GM12891 (cell line): ENCODE results near the gene ATG10.
"Not testable (repeated sequence)": the region's sequence is repeated elsewhere in the genome, so short reads cannot be mapped to it uniquely, and the experiment has no call there.

ENCODE experiments used
- DNase-seq: peaks from one replicate; pipeline ENCODE4 v3.0.0; 2011; ENCODE audit warnings: low spot score; ENCODE audit not compliant: insufficient read length
- FAIRE-seq: peaks from 2 replicates; lab custom pipeline; 2011; peaks lifted over from hg19 to GRCh38; lab: Jason Lieb, UNC
- PAX5 ChIP-seq: IDR thresholded peaks from 2 replicates; pipeline ENCODE4 v1.6.1; 2011; ENCODE audit warnings: low read length, moderate library complexity, mild to moderate bottlenecking; ENCODE audit not compliant: insufficient read depth, severe bottlenecking
- POLR2A ChIP-seq: IDR thresholded peaks from 2 replicates; pipeline ENCODE4 v1.6.1; 2011; ENCODE audit warnings: low read depth, low read length, control low read depth
- POLR2AphosphoS5 ChIP-seq: IDR thresholded peaks from 2 replicates; pipeline ENCODE4 v1.6.1; 2011; ENCODE audit warnings: low read depth, low read length, control low read depth
- POU2F2 ChIP-seq: IDR thresholded peaks from 2 replicates; pipeline ENCODE4 v1.6.1; 2011; ENCODE audit warnings: low read depth, mild to moderate bottlenecking, control low read depth, low read length, moderate library complexity
- SPI1 ChIP-seq: IDR thresholded peaks from 2 replicates; pipeline ENCODE4 v1.6.1; 2011; ENCODE audit warnings: low read depth, low read length, control low read depth
- TAF1 ChIP-seq: IDR thresholded peaks from 2 replicates; pipeline ENCODE4 v1.6.1; 2011; ENCODE audit warnings: low read depth, low read length, control low read depth

The ATG10 gene

GRCh38 chr5:82095536-82095935 lies 123.7 kb downstream of the ATG10 start:
- no peak for DNase-seq
- TF ChIP-seq POLR2AphosphoS5 (no peak), POU2F2 (no peak), POLR2A (no peak), TAF1 (no peak), SPI1 (no peak), PAX5 (no peak)
- peak; percentile 72 for FAIRE-seq

GRCh38 chr5:82096249-82096648 lies 124.4 kb downstream of the ATG10 start:
- DNase-seq (no peak), FAIRE-seq (no peak)
- no peak for TF ChIP-seq POLR2AphosphoS5
- no peak for TF ChIP-seq POU2F2
- no peak for TF ChIP-seq POLR2A
- no peak for TF ChIP-seq SPI1
- no peak for TF ChIP-seq PAX5
- TF ChIP-seq TAF1: no peak

- DNase-seq (no peak), FAIRE-seq (no peak)
- TF ChIP-seq POU2F2 (no peak), TAF1 (no peak), SPI1 (no peak), PAX5 (no peak), POLR2A (no peak), POLR2AphosphoS5 (no peak)
Observed at GRCh38 chr5:82100303-82101077, 128.7 kb downstream of the ATG10 start.

GRCh38 chr5:82104872-82105271 lies 133.0 kb downstream of the ATG10 start:
- FAIRE-seq (no peak), DNase-seq (no peak)
- TF ChIP-seq SPI1 (no peak), POLR2AphosphoS5 (no peak), POU2F2 (no peak), POLR2A (no peak), PAX5 (no peak), TAF1 (no peak)

- DNase-seq: no peak
- no peak for FAIRE-seq
- TF ChIP-seq PAX5: no peak
- no peak for TF ChIP-seq POLR2AphosphoS5
- no peak for TF ChIP-seq POU2F2
- TF ChIP-seq TAF1: no peak
- TF ChIP-seq POLR2A: no peak
- no peak for TF ChIP-seq SPI1
Observed at GRCh38 chr5:82105457-82105856, 133.6 kb downstream of the ATG10 start.

- FAIRE-seq (peak; percentile 43), DNase-seq (no peak)
- no peak for TF ChIP-seq POLR2A
- no peak for TF ChIP-seq PAX5
- no peak for TF ChIP-seq SPI1
- TF ChIP-seq POLR2AphosphoS5: no peak
- TF ChIP-seq POU2F2: no peak
- TF ChIP-seq TAF1: no peak
Observed at GRCh38 chr5:82106207-82106606, 134.4 kb downstream of the ATG10 start.

- no peak for FAIRE-seq
- no peak for DNase-seq
- TF ChIP-seq SPI1 (peak; percentile 14; the same call in 1 of the 2 replicates), POLR2A (no peak)
Observed at GRCh38 chr5:82106756-82107155, 134.9 kb downstream of the ATG10 start.

- DNase-seq (no peak), FAIRE-seq (peak; percentile 40)
- no peak for TF ChIP-seq SPI1
- TF ChIP-seq POU2F2: no peak
- TF ChIP-seq POLR2A: no peak
- no peak for TF ChIP-seq PAX5
- no peak for TF ChIP-seq POLR2AphosphoS5
Observed at GRCh38 chr5:82107267-82107666, 135.4 kb downstream of the ATG10 start.

GRCh38 chr5:82109013-82109412 lies 137.2 kb downstream of the ATG10 start:
- TF ChIP-seq POU2F2 (no peak), SPI1 (no peak), TAF1 (no peak), PAX5 (no peak), POLR2A (no peak), POLR2AphosphoS5 (no peak)
- no peak for DNase-seq
- FAIRE-seq: no peak

- not testable (repeated sequence) for DNase-seq, FAIRE-seq
Observed at GRCh38 chr5:82109915-82110314, 138.1 kb downstream of the ATG10 start.

GRCh38 chr5:82111191-82111590 lies 139.4 kb downstream of the ATG10 start:
- no peak for DNase-seq
- TF ChIP-seq POLR2A: no peak
- no peak for TF ChIP-seq TAF1
- no peak for TF ChIP-seq POLR2AphosphoS5
- no peak for TF ChIP-seq POU2F2
- TF ChIP-seq PAX5: no peak
- no peak for TF ChIP-seq SPI1

GRCh38 chr5:82115858-82116257 lies 144.0 kb downstream of the ATG10 start:
- TF ChIP-seq POLR2A (no peak), TAF1 (no peak), PAX5 (no peak), POLR2AphosphoS5 (no peak), POU2F2 (no peak), SPI1 (no peak)
- DNase-seq: no peak

More at GRCh38 chr5:82111191-82111590, 139.4 kb downstream of the ATG10 start:
- no peak for FAIRE-seq

More at GRCh38 chr5:82115858-82116257, 144.0 kb downstream of the ATG10 start:
- peak; percentile 13 for FAIRE-seq
